ENCODE measurements around the gene GOLGB1. TPM values are rescaled to one million over a fixed set of nuclear protein-coding genes. Genes with fewer than 3 reads are reported as not detected.

The GOLGB1 gene
- total RNA-seq, 2 experiments from 2014 or later: 27.4 to 31.7 TPM

DNA sequence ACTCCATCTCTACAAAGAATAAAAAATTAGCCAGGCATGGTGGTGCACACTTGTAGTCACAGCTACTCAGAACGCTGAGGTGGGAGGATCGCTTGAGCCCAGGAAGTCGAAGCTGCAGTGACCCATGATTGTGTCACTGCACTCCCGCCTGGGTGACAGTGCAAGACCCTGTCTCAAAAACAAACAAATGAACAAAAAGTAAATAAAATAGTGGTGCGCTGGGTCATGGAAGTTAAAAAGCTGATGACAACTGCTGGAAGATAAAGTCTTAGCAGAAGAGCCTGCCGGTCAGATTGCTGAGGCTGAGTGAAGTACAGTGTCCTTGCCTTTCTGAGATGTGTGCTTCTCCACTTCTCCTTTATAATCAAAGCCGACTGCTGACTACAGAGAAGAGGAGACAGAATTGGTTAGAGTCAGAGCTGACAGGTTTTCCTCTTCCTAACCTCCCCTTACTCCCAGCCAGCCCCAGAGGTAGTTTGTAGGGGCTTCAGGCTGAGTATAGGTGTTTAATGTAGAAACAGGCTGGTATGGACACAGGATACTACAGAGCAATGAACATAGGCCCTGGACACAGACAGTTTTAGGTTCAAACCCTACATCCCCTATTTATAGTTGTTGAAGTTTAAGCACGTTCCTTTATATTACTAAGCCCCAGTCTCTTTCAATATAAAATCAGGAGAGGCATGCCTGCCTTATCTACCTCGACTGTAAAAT lies 106.8 kb downstream of the GOLGB1 start:
- no peaks in the 10 kb centered on the region for H3K9me3 Mint-ChIP-seq
- H3K27me3 Mint-ChIP-seq: no peaks in the 10 kb centered on the region
- POLR2A ChIA-PET: no interaction called here
- CTCF ChIA-PET: interaction anchor here (1.3 kb wide), 1 partner anchor 23 kb away, joined by 3 read pairs; no protein-coding TSS in a partner anchor
- no peak overlapping the region for H3K4me3 Mint-ChIP-seq
- no peak overlapping the region for H3K27ac Mint-ChIP-seq
- H3K36me3 Mint-ChIP-seq (ENCODE audit: low read depth): peaks cover 70% of the 10 kb centered on the region
- DNase-seq: no peak
- peaks cover 7% of the 10 kb centered on the region for H3K4me1 Mint-ChIP-seq

DNA sequence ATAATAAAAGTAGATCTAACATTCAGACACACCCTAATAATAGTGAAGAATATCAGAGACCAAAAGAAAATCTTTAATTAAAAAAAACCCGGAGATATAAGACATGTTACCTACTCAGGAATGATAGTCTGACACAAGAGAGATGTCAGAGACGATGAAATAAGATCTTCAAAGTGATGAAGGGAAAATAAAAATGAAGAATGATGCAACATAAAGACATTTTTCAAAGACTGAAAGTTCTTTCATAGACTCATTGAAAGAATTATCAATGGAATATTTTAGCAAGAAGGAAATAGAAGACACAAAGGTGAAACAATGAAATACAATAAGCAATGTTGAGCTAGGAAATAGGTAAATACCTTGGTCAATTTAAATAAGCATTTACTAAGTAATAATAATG lies 108.4 kb downstream of the GOLGB1 start:
- no peak for DNase-seq
- CTCF ChIA-PET: no interaction called here
- POLR2A ChIA-PET: no interaction called here
- Mint-ChIP-seq H3K4me1 (peaks cover 7% of the 10 kb centered on the region), H3K4me3 (no peak overlapping the region), H3K27me3 (no peaks in the 10 kb centered on the region), H3K36me3 (ENCODE audit: low read depth) (peaks cover 77% of the 10 kb centered on the region), H3K9me3 (no peaks in the 10 kb centered on the region), H3K27ac (no peak overlapping the region)

DNA sequence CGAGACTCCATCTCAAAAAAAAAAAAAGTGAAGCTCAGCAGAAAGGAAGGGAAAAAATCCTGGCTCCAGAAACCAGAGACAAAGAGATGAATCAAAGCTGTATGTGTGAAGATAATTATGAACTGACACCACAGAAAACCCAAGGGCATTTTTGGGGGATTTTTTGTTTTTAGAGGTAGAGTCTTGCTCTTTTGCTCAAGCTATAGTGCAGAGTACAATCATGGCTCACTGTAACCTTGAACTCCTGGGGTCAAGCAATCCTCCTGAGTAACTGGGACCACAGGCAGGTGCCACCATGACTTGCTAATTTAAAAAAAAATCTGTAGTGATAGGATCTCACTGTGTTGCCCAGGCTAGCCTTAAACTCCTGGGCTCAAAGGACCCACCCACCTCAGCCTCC lies 111.6 kb downstream of the GOLGB1 start:
- Mint-ChIP-seq H3K27ac (peak overlapping the region; percentile 57), H3K4me1 (peaks cover 7% of the 10 kb centered on the region), H3K4me3 (no peak overlapping the region), H3K27me3 (no peaks in the 10 kb centered on the region), H3K36me3 (ENCODE audit: low read depth) (peaks cover 82% of the 10 kb centered on the region), H3K9me3 (no peaks in the 10 kb centered on the region)
- ChIA-PET POLR2A (interaction anchor here (0.6 kb wide), 1 partner anchor 670 kb away, joined by 4 read pairs; no protein-coding TSS in a partner anchor), CTCF (interaction anchor here (0.6 kb wide), 2 partner anchors 91 to 277 kb away, joined by 3 to 4 read pairs; no protein-coding TSS in a partner anchor)
- DNase-seq: no peak

DNA sequence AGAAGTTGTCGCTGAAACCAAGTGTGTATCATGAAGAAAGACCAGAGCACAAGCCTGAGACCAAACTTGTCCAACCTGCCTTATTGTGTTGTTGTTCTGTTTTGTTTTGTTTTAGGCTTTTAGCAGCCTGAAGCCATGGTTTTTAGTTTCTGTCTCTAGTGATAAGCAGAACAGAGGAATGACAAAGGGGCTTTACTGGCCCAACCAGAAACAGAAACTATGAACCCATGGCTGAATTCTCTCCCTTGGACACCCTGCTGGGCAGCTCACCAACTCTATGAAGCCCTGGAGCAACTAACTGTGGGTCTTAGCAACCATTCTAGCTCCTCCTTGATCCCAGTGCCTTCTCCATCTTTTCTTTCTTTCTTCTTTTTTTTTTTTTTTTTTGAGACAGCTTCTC lies 119.2 kb downstream of the GOLGB1 start:
- no peaks in the 10 kb centered on the region for H3K4me1 Mint-ChIP-seq
- H3K9me3 Mint-ChIP-seq: no peaks in the 10 kb centered on the region
- H3K4me3 Mint-ChIP-seq: no peak overlapping the region
- H3K27me3 Mint-ChIP-seq: no peaks in the 10 kb centered on the region
- ChIA-PET POLR2A (no interaction called here), CTCF (interaction anchor here (0.9 kb wide), 1 partner anchor 140 kb away, joined by 5 read pairs; no protein-coding TSS in a partner anchor)
- H3K27ac Mint-ChIP-seq: no peak overlapping the region
- no peak for DNase-seq
- H3K36me3 Mint-ChIP-seq (ENCODE audit: low read depth): peaks cover 64% of the 10 kb centered on the region

DNA sequence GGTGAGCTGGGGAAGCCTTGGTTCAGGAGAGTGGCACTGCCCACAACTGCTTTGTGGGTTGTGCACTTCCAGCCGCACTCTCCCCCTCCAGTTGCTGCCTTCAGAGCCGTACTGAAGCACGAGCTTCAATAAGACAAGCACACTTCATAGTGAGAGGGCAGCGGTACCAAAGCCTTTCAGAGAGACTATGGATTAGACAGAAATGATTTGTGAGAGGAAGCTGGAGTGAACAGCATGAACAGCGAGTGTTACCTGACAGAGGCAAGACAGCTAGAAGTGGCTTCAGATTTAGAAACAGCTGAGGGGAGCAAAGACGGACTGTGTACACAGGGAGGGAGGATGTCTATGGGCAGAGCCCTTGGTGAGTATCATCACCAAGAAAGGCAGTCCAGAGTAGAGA lies 119.9 kb downstream of the GOLGB1 start:
- no peaks in the 10 kb centered on the region for H3K27me3 Mint-ChIP-seq
- no peaks in the 10 kb centered on the region for H3K9me3 Mint-ChIP-seq
- ChIA-PET POLR2A (no interaction called here), CTCF (interaction anchor here (0.6 kb wide), 1 partner anchor 101 kb away, joined by 3 read pairs; no protein-coding TSS in a partner anchor)
- peak overlapping the region; percentile 5 for H3K27ac Mint-ChIP-seq
- no peak overlapping the region for H3K4me3 Mint-ChIP-seq
- DNase-seq: no peak
- peaks cover 57% of the 10 kb centered on the region for H3K36me3 Mint-ChIP-seq (ENCODE audit: low read depth)
- no peaks in the 10 kb centered on the region for H3K4me1 Mint-ChIP-seq

DNA sequence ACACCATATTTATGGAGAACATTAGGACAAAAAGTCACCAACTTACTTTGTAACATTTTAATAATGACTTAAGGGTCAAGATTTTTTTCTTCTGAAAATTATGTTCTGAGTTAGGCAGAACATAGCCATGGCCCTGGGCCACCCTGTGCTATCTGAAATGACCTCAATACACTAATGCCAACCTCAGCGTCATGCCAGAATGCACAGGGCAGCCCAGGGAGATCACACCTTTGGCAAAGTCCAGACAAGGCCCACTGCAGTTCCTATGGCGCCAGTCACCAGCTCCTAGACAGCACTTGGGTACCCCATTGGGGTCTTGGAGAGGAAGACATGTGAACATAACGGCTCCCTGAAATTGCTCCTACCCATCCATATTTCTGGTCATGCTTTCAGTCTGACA lies 121.9 kb downstream of the GOLGB1 start:
- H3K27ac Mint-ChIP-seq: no peak overlapping the region
- H3K9me3 Mint-ChIP-seq: no peaks in the 10 kb centered on the region
- H3K36me3 Mint-ChIP-seq (ENCODE audit: low read depth): peaks cover 38% of the 10 kb centered on the region
- no peak overlapping the region for H3K4me3 Mint-ChIP-seq
- ChIA-PET POLR2A (no interaction called here), CTCF (no interaction called here)
- no peaks in the 10 kb centered on the region for H3K27me3 Mint-ChIP-seq
- DNase-seq: no peak
- no peaks in the 10 kb centered on the region for H3K4me1 Mint-ChIP-seq

DNA sequence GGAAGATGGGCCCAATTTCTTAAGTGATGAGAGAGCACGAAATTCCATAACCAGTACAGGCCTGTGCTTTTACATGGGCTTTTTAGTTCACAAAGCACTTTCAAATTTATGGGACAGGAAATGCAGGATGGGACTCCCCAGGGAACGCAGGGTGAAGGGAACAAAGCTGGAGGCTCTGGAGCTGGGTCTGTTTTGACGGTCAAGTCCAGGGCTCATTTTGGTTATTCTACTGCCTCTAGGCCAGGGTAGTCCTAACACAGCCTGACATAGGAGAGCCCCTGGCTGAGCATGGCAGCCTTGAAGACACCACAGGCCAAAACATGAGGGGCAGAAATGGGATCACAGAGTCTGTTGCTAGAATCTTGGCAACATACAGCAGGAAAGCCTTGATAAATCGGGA lies 122.3 kb downstream of the GOLGB1 start:
- no peaks in the 10 kb centered on the region for H3K27me3 Mint-ChIP-seq
- no peak for DNase-seq
- POLR2A ChIA-PET: no interaction called here
- CTCF ChIA-PET: no interaction called here
- no peaks in the 10 kb centered on the region for H3K9me3 Mint-ChIP-seq
- H3K4me3 Mint-ChIP-seq: no peak overlapping the region
- H3K36me3 Mint-ChIP-seq (ENCODE audit: low read depth): peaks cover 34% of the 10 kb centered on the region
- no peak overlapping the region for H3K27ac Mint-ChIP-seq
- H3K4me1 Mint-ChIP-seq: no peaks in the 10 kb centered on the region

DNA sequence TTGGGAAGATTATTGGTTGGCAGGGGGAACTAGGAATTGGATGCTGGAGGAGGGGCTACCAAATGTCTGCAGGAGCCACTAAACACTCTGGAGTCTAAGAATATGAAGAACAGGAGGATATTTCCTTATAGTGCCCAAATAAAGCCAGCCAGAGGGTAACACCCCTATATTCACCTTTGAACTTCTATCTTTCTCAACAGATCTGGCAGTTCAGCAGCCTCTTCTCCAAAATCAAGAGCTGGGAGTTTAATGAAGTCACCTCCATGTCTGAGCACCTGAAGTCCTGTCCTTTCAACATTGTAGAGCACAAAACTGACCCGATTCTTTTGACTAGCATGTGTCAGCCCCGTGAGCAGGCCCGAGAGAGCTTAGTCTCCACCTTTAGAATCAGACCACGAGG lies 123.0 kb downstream of the GOLGB1 start:
- POLR2A ChIA-PET: no interaction called here
- H3K36me3 Mint-ChIP-seq (ENCODE audit: low read depth): peaks cover 27% of the 10 kb centered on the region
- peaks cover 2% of the 10 kb centered on the region for H3K27me3 Mint-ChIP-seq
- no peaks in the 10 kb centered on the region for H3K9me3 Mint-ChIP-seq
- no peak overlapping the region for H3K4me3 Mint-ChIP-seq
- DNase-seq: no peak
- CTCF ChIA-PET: no interaction called here
- H3K4me1 Mint-ChIP-seq: no peaks in the 10 kb centered on the region
- H3K27ac Mint-ChIP-seq: no peak overlapping the region

DNA sequence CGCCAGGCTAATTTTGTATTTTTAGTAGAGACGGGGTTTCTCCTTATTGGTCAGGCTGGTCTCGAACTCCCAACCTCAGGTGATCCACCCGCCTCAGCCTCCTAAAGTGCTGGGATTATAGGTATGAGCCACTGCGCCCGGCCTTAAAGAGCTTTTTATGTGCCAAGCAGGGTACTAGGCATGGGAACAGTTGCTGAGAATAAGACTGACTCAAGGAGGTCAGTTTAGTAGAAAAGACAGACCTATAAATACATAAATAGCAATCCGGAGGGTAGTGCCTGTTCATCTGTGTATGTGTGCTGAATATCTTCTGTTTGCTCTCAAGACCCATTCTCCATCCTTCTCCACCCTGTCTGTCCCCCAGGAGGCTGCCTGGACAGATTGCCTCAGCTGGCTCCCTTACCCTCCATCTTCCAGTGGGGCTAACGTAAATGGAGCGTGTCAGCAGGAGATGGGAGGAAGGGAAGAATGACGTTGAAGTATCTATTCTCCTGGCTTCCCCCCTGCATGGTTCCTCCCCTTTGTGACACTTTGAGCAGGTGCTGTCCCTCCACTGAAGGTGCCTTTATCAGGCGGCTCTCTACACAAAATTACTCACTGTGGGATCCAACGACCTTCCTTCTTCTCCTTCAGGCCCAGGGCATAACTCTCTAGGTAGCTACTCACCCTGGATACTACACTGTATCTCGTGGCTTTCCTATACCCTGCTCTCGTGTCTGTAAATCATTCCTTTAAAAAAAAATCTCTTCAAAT lies 125.2 kb downstream of the GOLGB1 start:
- no peaks in the 10 kb centered on the region for H3K4me1 Mint-ChIP-seq
- no peak for DNase-seq
- POLR2A ChIA-PET: no interaction called here
- H3K27me3 Mint-ChIP-seq: peaks cover 7% of the 10 kb centered on the region
- CTCF ChIA-PET: interaction anchor here (0.6 kb wide), 1 partner anchor 118 kb away, joined by 3 read pairs; no protein-coding TSS in a partner anchor
- peaks cover 8% of the 10 kb centered on the region for H3K36me3 Mint-ChIP-seq (ENCODE audit: low read depth)
- no peak overlapping the region for H3K4me3 Mint-ChIP-seq
- H3K9me3 Mint-ChIP-seq: no peaks in the 10 kb centered on the region
- H3K27ac Mint-ChIP-seq: no peak overlapping the region

DNA sequence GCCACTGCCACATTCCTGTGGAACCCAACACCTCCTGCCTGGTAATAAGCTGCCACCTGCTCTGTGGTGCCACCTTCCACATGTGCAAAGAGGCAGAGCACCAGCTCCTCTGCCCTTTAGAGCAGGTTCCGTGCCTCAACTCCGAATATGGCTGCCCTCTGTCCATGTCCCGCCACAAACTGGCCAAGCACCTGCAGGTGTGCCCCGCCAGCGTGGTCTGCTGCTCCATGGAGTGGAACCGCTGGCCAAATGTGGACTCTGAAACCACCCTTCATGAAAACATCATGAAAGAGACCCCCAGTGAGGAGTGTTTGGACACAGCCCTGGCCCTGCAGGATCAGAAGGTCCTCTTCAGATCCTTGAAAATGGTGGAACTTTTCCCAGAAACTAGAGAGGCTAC lies 128.1 kb downstream of the GOLGB1 start:
- Mint-ChIP-seq H3K36me3 (ENCODE audit: low read depth) (no peaks in the 10 kb centered on the region), H3K4me1 (no peaks in the 10 kb centered on the region), H3K27ac (no peak overlapping the region), H3K27me3 (peaks cover 7% of the 10 kb centered on the region), H3K9me3 (no peaks in the 10 kb centered on the region), H3K4me3 (no peak overlapping the region)
- DNase-seq: no peak
- ChIA-PET CTCF (interaction anchor here (0.6 to 1.2 kb wide), 2 partner anchors 161 to 174 kb away, joined by 3 read pairs; no protein-coding TSS in a partner anchor), POLR2A (no interaction called here)

DNA sequence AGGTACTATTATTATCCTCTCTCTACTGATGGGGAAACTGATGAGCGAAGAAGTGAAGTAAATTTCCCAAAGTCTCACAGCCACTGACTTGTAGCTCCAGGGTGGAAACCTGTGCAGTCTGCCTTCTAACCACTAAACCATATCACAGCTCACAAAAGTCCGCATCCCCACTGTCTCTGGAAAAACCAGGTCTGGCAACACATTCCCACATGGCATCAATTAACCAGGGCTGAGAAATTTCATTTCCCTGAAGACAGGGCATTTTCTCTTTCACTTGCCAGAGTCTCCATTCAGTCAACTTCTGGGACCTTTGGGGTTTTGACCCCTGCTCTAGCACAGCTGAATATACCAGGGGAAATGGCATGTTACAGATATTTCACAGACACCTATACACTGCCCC lies 129.8 kb downstream of the GOLGB1 start:
- Mint-ChIP-seq H3K4me1 (no peaks in the 10 kb centered on the region), H3K4me3 (no peak overlapping the region), H3K27ac (no peak overlapping the region), H3K36me3 (ENCODE audit: low read depth) (no peaks in the 10 kb centered on the region), H3K9me3 (no peaks in the 10 kb centered on the region), H3K27me3 (peaks cover 7% of the 10 kb centered on the region)
- ChIA-PET POLR2A (no interaction called here), CTCF (no interaction called here)
- no peak for DNase-seq

Measured in activated CD4-positive, alpha-beta T cell treated with anti-CD3 and anti-CD28 coated beads, Interleukin-2, amount 10 ng/mL, durations not matched to agents 7 days and 5 days (primary cell).